ENCODE data around the gene C11orf54. TPM values are rescaled to one million over a fixed set of nuclear protein-coding genes. Genes with fewer than 3 reads are reported as not detected.

The C11orf54 gene
- total and polyA plus RNA-seq, 4 donors: 20.4 to 66.1 (median 22.0) TPM

DNA sequence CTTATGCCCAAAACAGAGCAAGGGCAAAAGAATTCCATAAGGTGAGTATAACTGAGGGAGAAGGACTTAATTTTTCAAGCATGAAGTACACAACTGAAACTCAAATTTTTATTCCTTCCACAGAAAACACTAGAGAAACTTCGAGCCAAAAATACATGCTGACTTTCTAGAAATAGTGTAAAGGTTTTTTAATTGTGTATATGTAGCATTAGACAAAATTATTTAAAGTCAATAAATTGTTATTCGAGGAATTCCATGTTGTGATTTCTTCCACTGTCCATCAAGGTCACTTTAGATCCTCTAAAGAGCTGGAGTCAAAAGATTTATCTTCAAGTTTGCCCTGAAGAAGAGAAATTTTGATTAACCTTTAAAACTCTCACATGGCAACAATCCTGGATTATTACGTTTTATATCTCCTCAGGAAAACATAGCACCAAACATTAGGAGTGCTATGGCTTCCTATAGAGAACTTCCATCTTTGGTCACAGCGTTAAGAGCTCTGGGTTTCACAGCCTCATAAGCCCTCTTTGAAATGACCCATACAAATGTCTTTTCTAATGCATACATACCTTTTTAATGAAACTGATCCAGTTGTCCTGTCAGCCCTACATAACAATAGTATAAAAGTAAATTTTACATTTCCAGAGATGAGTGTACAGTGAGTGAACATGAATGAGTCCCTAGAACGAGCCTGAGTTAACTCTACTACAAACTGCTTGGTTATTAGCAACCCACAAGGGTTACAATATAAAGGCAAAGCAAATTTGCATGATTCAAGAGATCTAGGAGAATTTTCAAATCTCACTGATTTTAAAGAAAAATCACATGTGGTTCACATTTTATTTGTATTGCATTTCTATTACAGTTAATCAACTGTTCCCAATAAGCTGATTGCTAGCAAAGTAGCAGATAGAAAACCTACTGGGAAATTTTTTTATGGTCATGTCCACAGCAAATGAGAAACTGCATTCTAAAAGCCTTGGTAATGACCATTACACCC lies 11.1 kb upstream of the C11orf54 start:
- Histone ChIP-seq H3K27me3 (ENCODE audit: control insufficient read depth in 3 of 3, insufficient read depth in 3 of 3, low read length in 2 of 3) (no peaks in the 10 kb centered on the region), H3K9ac (ENCODE audit: insufficient read depth in 1 of 2, low read length in 2 of 2) (no peak overlapping the region), H3K27ac (ENCODE audit: low read depth in 1 of 2, low read length in 1 of 2) (no peak overlapping the region), H3K9me3 (ENCODE audit: control insufficient read depth in 4 of 4, insufficient read depth in 3 of 4, low read length in 3 of 4) (no peaks in the 10 kb centered on the region), H3K4me3 (no peak overlapping the region), H3K4me1 (ENCODE audit: control insufficient read depth in 5 of 5, insufficient read depth in 5 of 5, low read length in 5 of 5) (peaks cover 0 to 3% (median 0%) of the 10 kb centered on the region in 5 donors), H3K36me3 (ENCODE audit: control insufficient read depth in 4 of 4, insufficient read depth in 4 of 4, low read length in 4 of 4) (peaks cover 30 to 71% (median 56%) of the 10 kb centered on the region in 4 donors)
- 89 to 91% methylated on average over 5 of the region's 5 CpGs for WGBS, 2 donors
- TF ChIP-seq, protein P1, sequence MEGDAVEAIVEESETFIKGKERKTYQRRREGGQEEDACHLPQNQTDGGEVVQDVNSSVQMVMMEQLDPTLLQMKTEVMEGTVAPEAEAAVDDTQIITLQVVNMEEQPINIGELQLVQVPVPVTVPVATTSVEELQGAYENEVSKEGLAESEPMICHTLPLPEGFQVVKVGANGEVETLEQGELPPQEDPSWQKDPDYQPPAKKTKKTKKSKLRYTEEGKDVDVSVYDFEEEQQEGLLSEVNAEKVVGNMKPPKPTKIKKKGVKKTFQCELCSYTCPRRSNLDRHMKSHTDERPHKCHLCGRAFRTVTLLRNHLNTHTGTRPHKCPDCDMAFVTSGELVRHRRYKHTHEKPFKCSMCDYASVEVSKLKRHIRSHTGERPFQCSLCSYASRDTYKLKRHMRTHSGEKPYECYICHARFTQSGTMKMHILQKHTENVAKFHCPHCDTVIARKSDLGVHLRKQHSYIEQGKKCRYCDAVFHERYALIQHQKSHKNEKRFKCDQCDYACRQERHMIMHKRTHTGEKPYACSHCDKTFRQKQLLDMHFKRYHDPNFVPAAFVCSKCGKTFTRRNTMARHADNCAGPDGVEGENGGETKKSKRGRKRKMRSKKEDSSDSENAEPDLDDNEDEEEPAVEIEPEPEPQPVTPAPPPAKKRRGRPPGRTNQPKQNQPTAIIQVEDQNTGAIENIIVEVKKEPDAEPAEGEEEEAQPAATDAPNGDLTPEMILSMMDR (IDR thresholded peaks at IDR 0.05; ENCODE audit: control extremely low read depth, extremely low read depth): no peak
- DNase-seq (no peak), ATAC-seq (ENCODE audit: insufficient read depth, low FRiP score) (no peak)

DNA sequence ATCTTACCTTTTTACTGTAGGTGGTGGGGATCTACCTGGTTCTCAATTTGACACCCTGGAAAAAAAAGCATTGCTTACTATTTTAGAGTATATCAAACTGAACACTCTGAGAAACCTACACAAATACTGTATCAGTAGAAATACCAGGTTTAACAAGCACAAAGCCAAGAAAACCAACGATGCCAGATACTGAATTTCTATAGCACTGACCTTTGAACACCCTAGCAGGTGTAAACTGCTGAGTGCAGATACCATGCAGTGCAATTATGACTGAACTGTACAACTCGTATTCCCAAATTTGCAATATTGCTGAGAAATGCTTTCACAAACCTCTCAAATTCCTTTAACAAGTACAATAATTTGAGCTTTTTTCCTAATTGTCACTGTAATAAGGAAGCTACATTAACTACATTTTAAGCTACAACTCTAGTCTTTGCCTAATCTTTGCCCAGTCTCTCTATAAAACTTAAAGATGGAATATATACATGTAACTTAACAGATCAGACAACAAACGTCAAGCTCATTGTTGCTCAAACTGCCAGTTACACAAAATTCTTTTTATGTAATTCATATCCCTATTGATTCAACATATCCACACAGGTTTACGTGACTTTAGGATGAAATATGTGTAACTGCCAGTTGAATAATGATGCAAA lies 9.1 kb upstream of the C11orf54 start:
- WGBS, 2 donors: 69 to 82% methylated on average over 4 of the region's 4 CpGs
- peaks cover 27 to 73% (median 58%) of the 10 kb centered on the region in 4 donors for H3K36me3 ChIP-seq (ENCODE audit: control insufficient read depth in 4 of 4, insufficient read depth in 4 of 4, low read length in 4 of 4)

DNA sequence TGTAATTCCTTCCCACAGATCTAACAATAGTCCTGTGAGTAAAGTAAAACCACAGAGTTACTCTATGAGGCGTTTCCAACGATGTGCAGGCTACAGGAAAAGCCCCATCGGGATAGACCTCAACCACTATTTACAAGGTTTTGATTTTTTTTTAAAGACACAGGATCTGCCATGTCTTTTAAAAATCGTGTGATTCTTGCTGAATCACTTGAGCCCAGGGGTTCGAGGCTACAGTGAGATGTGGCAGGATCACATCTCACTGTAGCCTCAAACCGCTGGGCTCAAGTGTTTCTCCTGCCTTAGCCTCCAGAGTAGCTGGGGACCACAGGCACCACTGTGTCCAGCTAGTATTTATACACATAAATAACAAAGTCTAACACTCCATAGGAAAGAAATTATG lies 8.0 kb upstream of the C11orf54 start:
- peaks cover 0 to 6% (median under 1%) of the 10 kb centered on the region in 5 donors for H3K4me1 ChIP-seq (ENCODE audit: control insufficient read depth in 5 of 5, insufficient read depth in 5 of 5, low read length in 5 of 5)
- 50 to 67% methylated on average over 6 of the region's 6 CpGs for WGBS, 2 donors
- TF ChIP-seq, protein P1 (IDR thresholded peaks at IDR 0.05; ENCODE audit: control extremely low read depth, extremely low read depth): no peak
- ATAC-seq (ENCODE audit: insufficient read depth, low FRiP score): no peak
- no peaks in the 10 kb centered on the region for H3K27me3 ChIP-seq (ENCODE audit: control insufficient read depth in 3 of 3, insufficient read depth in 3 of 3, low read length in 2 of 3)
- no peak for DNase-seq
- no peak overlapping the region for H3K9ac ChIP-seq (ENCODE audit: insufficient read depth in 1 of 2, low read length in 2 of 2)
- H3K36me3 ChIP-seq (ENCODE audit: control insufficient read depth in 4 of 4, insufficient read depth in 4 of 4, low read length in 4 of 4): peaks cover 24 to 76% (median 60%) of the 10 kb centered on the region in 4 donors
- H3K4me3 ChIP-seq: no peak overlapping the region
- no peak overlapping the region for H3K27ac ChIP-seq (ENCODE audit: low read depth in 1 of 2, low read length in 1 of 2)
- no peaks in the 10 kb centered on the region for H3K9me3 ChIP-seq (ENCODE audit: control insufficient read depth in 4 of 4, insufficient read depth in 3 of 4, low read length in 3 of 4)

More for the DNA sequence above, 9.1 kb upstream of the C11orf54 start:
- Histone ChIP-seq H3K4me3 (no peak overlapping the region), H3K9me3 (ENCODE audit: control insufficient read depth in 4 of 4, insufficient read depth in 3 of 4, low read length in 3 of 4) (no peaks in the 10 kb centered on the region), H3K4me1 (ENCODE audit: control insufficient read depth in 5 of 5, insufficient read depth in 5 of 5, low read length in 5 of 5) (peaks cover 0 to 4% (median 0%) of the 10 kb centered on the region in 5 donors), H3K9ac (ENCODE audit: insufficient read depth in 1 of 2, low read length in 2 of 2) (no peak overlapping the region), H3K27ac (ENCODE audit: low read depth in 1 of 2, low read length in 1 of 2) (no peak overlapping the region), H3K27me3 (ENCODE audit: control insufficient read depth in 3 of 3, insufficient read depth in 3 of 3, low read length in 2 of 3) (no peaks in the 10 kb centered on the region)
- DNase-seq: no peak
- no peak for ATAC-seq (ENCODE audit: insufficient read depth, low FRiP score)
- TF ChIP-seq, protein P1 (IDR thresholded peaks at IDR 0.05; ENCODE audit: control extremely low read depth, extremely low read depth): no peak
